GM12878 (cell line): ENCODE results near the gene SEC31A. TPM values are rescaled to one million over a fixed set of nuclear protein-coding genes. Genes with fewer than 3 reads are reported as not detected.

Experiments used
- BACH1 ChIP-seq: fragments of 450-650 bp; IDR thresholded peaks from 2 replicates; pipeline ENCODE4 v1.6.1; 2017; ENCODE audit warnings: mild to moderate bottlenecking, borderline replicate concordance
- BCLAF1 ChIP-seq: fragments of 450-650 bp; IDR thresholded peaks from 2 replicates; pipeline ENCODE4 v1.6.1; 2017; ENCODE audit warnings: antibody characterized with exemption, mild to moderate bottlenecking, moderate library complexity
- BHLHE40 ChIP-seq, 2 experiments: fragments of 450-650 bp in 1 of 2; IDR thresholded peaks; 2 replicates each; pipeline ENCODE4 v1.6.1; 2011 to 2017; ENCODE audit warnings: low read depth in 2 of 2, borderline replicate concordance in 1 of 2, improper control_type of control experiment in 1 of 2, low read length in 1 of 2, mild to moderate bottlenecking in 1 of 2
- CEBPZ ChIP-seq: fragments of 150-350 bp; IDR thresholded peaks from 2 replicates; pipeline ENCODE4 v1.6.1; 2016; ENCODE audit warnings: low read depth, low read length
- CREM ChIP-seq: IDR thresholded peaks from 2 replicates; pipeline ENCODE4 v1.6.1; 2014; ENCODE audit warnings: antibody characterized with exemption, low read depth
- ESRRA ChIP-seq: IDR thresholded peaks from 2 replicates; pipeline ENCODE4 v1.6.1; 2012; ENCODE audit warnings: mild to moderate bottlenecking, low read length, improper control_type of control experiment
- ETV6 ChIP-seq, 2 experiments: fragments of 450-650 bp in 1 of 2; IDR thresholded peaks in 1 of 2; conservative IDR thresholded peaks in 1 of 2; 2 replicates each; pipeline ENCODE4 v1.6.1; 2014; ENCODE audit warnings: antibody characterized with exemption in 1 of 2, borderline replicate concordance in 1 of 2, low read depth in 1 of 2, mild to moderate bottlenecking in 1 of 2, moderate library complexity in 1 of 2
- MYC ChIP-seq: IDR thresholded peaks from 2 replicates; pipeline ENCODE4 v1.6.1; 2011; ENCODE audit warnings: mild to moderate bottlenecking, low read length, moderate library complexity, inconsistent platforms; ENCODE audit not compliant: insufficient read depth, insufficient replicate concordance, insufficient read length, severe bottlenecking
- POU2F2 ChIP-seq: IDR thresholded peaks from 3 replicates; pipeline ENCODE4 v1.6.1; 2011; ENCODE audit warnings: low read depth, mild to moderate bottlenecking, low read length, borderline replicate concordance
- SREBF1 ChIP-seq: IDR thresholded peaks from 2 replicates; pipeline ENCODE4 v1.6.1; 2012; ENCODE audit warnings: mild to moderate bottlenecking, low read length
- SREBF2 ChIP-seq: IDR thresholded peaks from 2 replicates; pipeline ENCODE4 v1.6.1; 2012; ENCODE audit warnings: mild to moderate bottlenecking, low read length
- SRF ChIP-seq, 2 experiments: IDR thresholded peaks; 2 replicates each; pipeline ENCODE4 v1.6.1; 2011; ENCODE audit warnings: low read depth in 2 of 2, low read length in 2 of 2, mild to moderate bottlenecking in 1 of 2, moderate library complexity in 1 of 2
- polyA plus RNA-seq, 11 experiments: library from polyadenylated mRNA; depleted of rRNA in 4 of 11; unstranded in 6 of 11; stranded (reverse) in 5 of 11; fragments of >200 nt; fragmentation: Nextera tagmentation in 4 of 11; fragmentation: Illumina TruSeq in 1 of 11; extraction: Ambion mirVana in 4 of 11; extraction: Trizol in 1 of 11; gene quantifications; 1 replicate in 1 of 11; 2 replicates in 10 of 11; pipeline versions ENCODE4 v1.2.1 to v1.2.3, GENCODE V29; 2011 to 2016; ENCODE audit warnings: inconsistent platforms in 2 of 11, missing spikeins in 2 of 11, low read depth in 1 of 11
- total RNA-seq, 4 experiments: library from RNA; depleted of rRNA in 3 of 4; stranded (reverse); fragments of >200 nt in 3 of 4; fragmentation: Illumina TruSeq in 1 of 4; extraction: Trizol in 1 of 4; gene quantifications; 2 replicates each; pipeline versions ENCODE4 v1.2.1 to v1.2.3, GENCODE V29; 2013 to 2021
- TF ChIP-seq, protein P1 (sequence below): IDR thresholded peaks from 2 replicates; pipeline ENCODE4 v1.6.1; 2011; ENCODE audit warnings: borderline replicate concordance, low read depth, mild to moderate bottlenecking, moderate library complexity, low read length; ENCODE audit not compliant: insufficient read depth, poor library complexity, severe bottlenecking
- TF ChIP-seq, protein P2 (sequence below): fragments of 450-650 bp; IDR thresholded peaks from 2 replicates; pipeline ENCODE4 v1.6.1; 2016; ENCODE audit warnings: mild to moderate bottlenecking, moderate library complexity, borderline replicate concordance
- TF ChIP-seq, protein P3 (sequence below): IDR thresholded peaks from 2 replicates; pipeline ENCODE4 v1.6.1; 2012; ENCODE audit warnings: low read depth, low read length, improper control_type of control experiment

Gene SEC31A
- total and polyA plus RNA-seq, 10 of the 15 experiments (the other 5 are each of a cell fraction or from before 2014, with no cell fraction given), result 74.6 to 171 (median 129) TPM

DNA sequence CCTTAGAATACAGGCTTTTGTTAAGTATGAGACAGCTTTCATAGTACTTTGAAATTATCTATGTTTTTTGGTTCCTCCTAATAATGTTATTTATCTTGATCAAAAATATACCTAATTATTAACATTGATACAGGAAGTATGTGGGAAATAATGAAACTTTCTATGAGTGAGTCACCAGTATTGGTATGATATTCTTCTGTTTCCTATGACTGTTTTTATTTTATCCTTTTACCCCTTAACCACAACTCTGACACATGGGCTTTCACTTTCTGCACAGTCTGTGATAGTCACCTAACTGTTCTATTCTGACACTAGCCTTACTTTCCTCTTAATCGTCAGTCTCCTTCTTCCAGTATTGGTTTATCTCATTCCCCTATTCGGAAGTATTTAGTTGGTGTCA, 14.3 kb upstream of the SEC31A start (continued):
- TF ChIP-seq BHLHE40 (IDR thresholded peaks at IDR 0.05; ENCODE audit: borderline replicate concordance in 1 of 2, low read depth in 2 of 2, low read length in 1 of 2) (peak in 1 of 2 experiments; percentile 43; a peak in 1 of 4 replicates), POU2F2 (no peak), MYC (no peak), SRF (IDR thresholded peaks at IDR 0.05; ENCODE audit: low read depth in 2 of 2, low read length in 2 of 2) (no peak), ESRRA (no peak), SREBF1 (no peak), CREM (peak; percentile 88), BCLAF1 (no peak), CEBPZ (no peak), BACH1 (peak; percentile 92), ETV6 (conservative IDR thresholded peaks at IDR 0.05 in 1 of 2, IDR thresholded peaks at IDR 0.05 in 1 of 2; ENCODE audit: borderline replicate concordance in 1 of 2, low read depth in 1 of 2) (peak in 1 of 2 experiments; percentile 98; a peak in 2 of 4 replicates), SREBF2 (no peak)
- TF ChIP-seq, protein P1, sequence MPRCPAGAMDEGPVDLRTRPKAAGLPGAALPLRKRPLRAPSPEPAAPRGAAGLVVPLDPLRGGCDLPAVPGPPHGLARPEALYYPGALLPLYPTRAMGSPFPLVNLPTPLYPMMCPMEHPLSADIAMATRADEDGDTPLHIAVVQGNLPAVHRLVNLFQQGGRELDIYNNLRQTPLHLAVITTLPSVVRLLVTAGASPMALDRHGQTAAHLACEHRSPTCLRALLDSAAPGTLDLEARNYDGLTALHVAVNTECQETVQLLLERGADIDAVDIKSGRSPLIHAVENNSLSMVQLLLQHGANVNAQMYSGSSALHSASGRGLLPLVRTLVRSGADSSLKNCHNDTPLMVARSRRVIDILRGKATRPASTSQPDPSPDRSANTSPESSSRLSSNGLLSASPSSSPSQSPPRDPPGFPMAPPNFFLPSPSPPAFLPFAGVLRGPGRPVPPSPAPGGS, result peak; percentile 67
- TF ChIP-seq, protein P2, sequence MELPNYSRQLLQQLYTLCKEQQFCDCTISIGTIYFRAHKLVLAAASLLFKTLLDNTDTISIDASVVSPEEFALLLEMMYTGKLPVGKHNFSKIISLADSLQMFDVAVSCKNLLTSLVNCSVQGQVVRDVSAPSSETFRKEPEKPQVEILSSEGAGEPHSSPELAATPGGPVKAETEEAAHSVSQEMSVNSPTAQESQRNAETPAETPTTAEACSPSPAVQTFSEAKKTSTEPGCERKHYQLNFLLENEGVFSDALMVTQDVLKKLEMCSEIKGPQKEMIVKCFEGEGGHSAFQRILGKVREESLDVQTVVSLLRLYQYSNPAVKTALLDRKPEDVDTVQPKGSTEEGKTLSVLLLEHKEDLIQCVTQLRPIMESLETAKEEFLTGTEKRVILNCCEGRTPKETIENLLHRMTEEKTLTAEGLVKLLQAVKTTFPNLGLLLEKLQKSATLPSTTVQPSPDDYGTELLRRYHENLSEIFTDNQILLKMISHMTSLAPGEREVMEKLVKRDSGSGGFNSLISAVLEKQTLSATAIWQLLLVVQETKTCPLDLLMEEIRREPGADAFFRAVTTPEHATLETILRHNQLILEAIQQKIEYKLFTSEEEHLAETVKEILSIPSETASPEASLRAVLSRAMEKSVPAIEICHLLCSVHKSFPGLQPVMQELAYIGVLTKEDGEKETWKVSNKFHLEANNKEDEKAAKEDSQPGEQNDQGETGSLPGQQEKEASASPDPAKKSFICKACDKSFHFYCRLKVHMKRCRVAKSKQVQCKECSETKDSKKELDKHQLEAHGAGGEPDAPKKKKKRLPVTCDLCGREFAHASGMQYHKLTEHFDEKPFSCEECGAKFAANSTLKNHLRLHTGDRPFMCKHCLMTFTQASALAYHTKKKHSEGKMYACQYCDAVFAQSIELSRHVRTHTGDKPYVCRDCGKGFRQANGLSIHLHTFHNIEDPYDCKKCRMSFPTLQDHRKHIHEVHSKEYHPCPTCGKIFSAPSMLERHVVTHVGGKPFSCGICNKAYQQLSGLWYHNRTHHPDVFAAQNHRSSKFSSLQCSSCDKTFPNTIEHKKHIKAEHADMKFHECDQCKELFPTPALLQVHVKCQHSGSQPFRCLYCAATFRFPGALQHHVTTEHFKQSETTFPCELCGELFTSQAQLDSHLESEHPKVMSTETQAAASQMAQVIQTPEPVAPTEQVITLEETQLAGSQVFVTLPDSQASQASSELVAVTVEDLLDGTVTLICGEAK, result no peak; the same call in 1 of the 2 replicates
- TF ChIP-seq, protein P3, sequence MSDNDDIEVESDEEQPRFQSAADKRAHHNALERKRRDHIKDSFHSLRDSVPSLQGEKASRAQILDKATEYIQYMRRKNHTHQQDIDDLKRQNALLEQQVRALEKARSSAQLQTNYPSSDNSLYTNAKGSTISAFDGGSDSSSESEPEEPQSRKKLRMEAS, result no peak
